ENCODE results near the gene TDRD9.

DNA sequence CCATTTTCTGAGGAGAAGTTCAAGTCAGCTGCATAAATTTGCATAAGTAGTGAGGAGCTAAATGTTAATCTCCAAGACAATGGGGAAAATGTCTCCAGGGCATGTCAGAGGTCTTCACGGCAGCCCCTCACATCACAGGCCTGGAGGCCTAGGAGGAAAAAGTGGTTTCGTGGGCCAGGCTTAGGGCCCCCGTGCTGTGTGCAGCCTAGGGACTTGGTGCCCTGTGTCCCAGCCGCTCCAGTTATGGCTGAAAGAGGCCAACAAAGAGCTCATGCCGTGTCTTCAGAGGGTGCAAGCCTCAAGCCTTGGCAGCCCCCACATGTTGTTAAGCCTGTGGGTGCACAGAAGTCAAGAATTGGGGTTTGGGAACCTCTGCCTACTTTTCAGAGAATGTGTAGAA lies 55.9 kb downstream of the TDRD9 start:
- no peak for TF ChIP-seq POLR2A (IDR thresholded peaks at IDR 0.05; ENCODE audit: low read depth, low read length)
- TF ChIP-seq POLR2AphosphoS5 (IDR thresholded peaks at IDR 0.05; ENCODE audit: low read depth, low read length), result no peak

Data from GM12892 (cell line).